ENCODE data around the gene SLC2A1.

The SLC2A1 gene

GRCh38 chr1:42961312-42962091 lies 2.8 kb upstream of the SLC2A1 start:
- Histone ChIP-seq H3K4me2 (ENCODE audit: low read length) (peak overlapping the region; percentile 13), H3K9ac (no peak overlapping the region), H2AFZ (no peak overlapping the region), H3K36me3 (ENCODE audit: control insufficient read depth, insufficient read depth, low read length) (no peaks in the 10 kb centered on the region), H3K79me2 (peaks cover 13% of the 10 kb centered on the region), H3K27ac (peak overlapping the region; percentile 90), H3K4me3 (ENCODE audit: low read depth, low read length) (no peak overlapping the region), H3K27me3 (ENCODE audit: control insufficient read depth, insufficient read depth, low read length) (no peaks in the 10 kb centered on the region), H3K4me1 (peaks cover 19% of the 10 kb centered on the region), H3K9me3 (ENCODE audit: control insufficient read depth, low read length) (no peaks in the 10 kb centered on the region)
- TF ChIP-seq CTCF (IDR thresholded peaks at IDR 0.05), result no peak

GRCh38 chr1:42960566-42961311 lies 2.1 kb upstream of the SLC2A1 start:
- TF ChIP-seq CTCF (IDR thresholded peaks at IDR 0.05), result no peak
- Histone ChIP-seq H3K4me2 (ENCODE audit: low read length) (peak overlapping the region; percentile 23), H3K36me3 (ENCODE audit: control insufficient read depth, insufficient read depth, low read length) (no peaks in the 10 kb centered on the region), H3K4me1 (peaks cover 19% of the 10 kb centered on the region), H3K4me3 (ENCODE audit: low read depth, low read length) (no peak overlapping the region), H3K79me2 (peaks cover 13% of the 10 kb centered on the region), H2AFZ (no peak overlapping the region), H3K9ac (no peak overlapping the region), H3K9me3 (ENCODE audit: control insufficient read depth, low read length) (no peaks in the 10 kb centered on the region), H3K27me3 (ENCODE audit: control insufficient read depth, insufficient read depth, low read length) (no peaks in the 10 kb centered on the region), H3K27ac (peak overlapping the region; percentile 90)

- Histone ChIP-seq H3K79me2 (peaks cover 17% of the 10 kb centered on the region), H3K36me3 (ENCODE audit: control insufficient read depth, insufficient read depth, low read length) (no peaks in the 10 kb centered on the region), H2AFZ (no peak overlapping the region), H3K4me3 (ENCODE audit: low read depth, low read length) (no peak overlapping the region), H3K9me3 (ENCODE audit: control insufficient read depth, low read length) (no peaks in the 10 kb centered on the region), H3K27me3 (ENCODE audit: control insufficient read depth, insufficient read depth, low read length) (no peaks in the 10 kb centered on the region), H3K9ac (no peak overlapping the region), H3K4me2 (ENCODE audit: low read length) (peak overlapping the region; percentile 96), H3K27ac (peak overlapping the region; percentile 90), H3K4me1 (peaks cover 19% of the 10 kb centered on the region)
- no peak for TF ChIP-seq CTCF (IDR thresholded peaks at IDR 0.05)
These were observed 1.4 kb upstream of the SLC2A1 start for GRCh38 chr1:42960122-42960390.

- H3K27me3 ChIP-seq (ENCODE audit: control insufficient read depth, insufficient read depth, low read length), result no peaks in the 10 kb centered on the region
- H3K9ac ChIP-seq, result peak overlapping the region; percentile 6
- peak overlapping the region; percentile 42 for H2AFZ ChIP-seq
- TF ChIP-seq CTCF (IDR thresholded peaks at IDR 0.05), result no peak
- no peaks in the 10 kb centered on the region for H3K36me3 ChIP-seq (ENCODE audit: control insufficient read depth, insufficient read depth, low read length)
- peaks cover 19% of the 10 kb centered on the region for H3K4me1 ChIP-seq
- H3K9me3 ChIP-seq (ENCODE audit: control insufficient read depth, low read length), result no peaks in the 10 kb centered on the region
- H3K27ac ChIP-seq, result peak overlapping the region; percentile 90
- peak overlapping the region; percentile 88 for H3K4me3 ChIP-seq (ENCODE audit: low read depth, low read length)
- H3K4me2 ChIP-seq (ENCODE audit: low read length), result peak overlapping the region; percentile 96
- peaks cover 26% of the 10 kb centered on the region for H3K79me2 ChIP-seq
These were observed 684 bp downstream of the SLC2A1 start for GRCh38 chr1:42957880-42958487.

All from parathyroid adenoma (tissue), 2 donors.